ENCODE measurements around the gene ARHGAP6. TPM values are rescaled to one million over a fixed set of nuclear protein-coding genes. Genes with fewer than 3 reads are reported as not detected.

ARHGAP6 gene
- total and polyA plus RNA-seq, 2 experiments from 2014 or later = 0.26 to 0.59 TPM

DNA sequence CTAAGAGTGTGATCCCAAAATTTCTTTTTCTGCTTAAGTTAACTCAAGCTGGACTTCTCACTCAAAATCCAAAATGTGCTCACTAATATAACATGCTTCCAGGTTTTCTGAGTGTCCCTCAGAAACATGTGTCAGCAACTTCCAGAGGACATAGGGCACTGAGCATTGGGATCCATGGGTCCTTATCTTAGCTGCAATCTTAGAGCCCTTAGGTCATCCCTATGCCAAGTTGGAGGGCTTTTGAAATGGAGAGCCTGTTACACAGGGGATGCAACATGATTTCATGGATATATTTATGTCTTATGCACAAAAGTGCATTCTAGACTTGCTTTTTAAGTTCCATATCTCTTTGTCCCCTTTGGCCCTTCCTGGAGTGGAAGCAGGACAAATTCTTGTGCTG, 566.3 kb downstream of the ARHGAP6 start:
- Histone ChIP-seq H2AFZ (no peak overlapping the region), H4K20me1 (replicated peaks; ENCODE audit: insufficient read depth) (no peaks in the 10 kb centered on the region), H3K27ac (ENCODE audit: low read depth) (no peak overlapping the region), H3K4me1 (ENCODE audit: insufficient read depth) (no peaks in the 10 kb centered on the region), H3K79me2 (replicated peaks; ENCODE audit: insufficient read depth) (no peaks in the 10 kb centered on the region), H3K4me2 (no peak overlapping the region), H3K27me3 (ENCODE audit: insufficient read depth) (no peaks in the 10 kb centered on the region), H3K36me3 (ENCODE audit: insufficient read depth) (no peaks in the 10 kb centered on the region), H3K4me3 (no peak overlapping the region), H3F3A (replicated peaks; ENCODE audit: low read depth) (no peaks in the 10 kb centered on the region), H3K9me2 (ENCODE audit: insufficient read depth) (no peaks in the 10 kb centered on the region)
- Mint-ChIP-seq H3K27ac (no peak overlapping the region), H3K36me3 (ENCODE audit: low read depth) (no peaks in the 10 kb centered on the region), H3K4me3 (no peak overlapping the region), H3K27me3 (ENCODE audit: insufficient read depth, low read depth, poor library complexity) (peaks cover 4% of the 10 kb centered on the region), H3K9me3 (no peaks in the 10 kb centered on the region), H3K4me1 (peaks cover 8% of the 10 kb centered on the region)
- TF ChIP-seq CREB1 (CRISPR knock-in tag; IDR thresholded peaks at IDR 0.05; ENCODE audit: low read depth) (no peak), ZNF462 (CRISPR knock-in tag; IDR thresholded peaks at IDR 0.05) (no peak), EZH2 (IDR thresholded peaks at IDR 0.05; ENCODE audit: low read depth, unreplicated experiment) (no peak), ZNF114 (CRISPR knock-in tag; IDR thresholded peaks at IDR 0.05) (no peak)
- TF ChIP-seq, protein P1, sequence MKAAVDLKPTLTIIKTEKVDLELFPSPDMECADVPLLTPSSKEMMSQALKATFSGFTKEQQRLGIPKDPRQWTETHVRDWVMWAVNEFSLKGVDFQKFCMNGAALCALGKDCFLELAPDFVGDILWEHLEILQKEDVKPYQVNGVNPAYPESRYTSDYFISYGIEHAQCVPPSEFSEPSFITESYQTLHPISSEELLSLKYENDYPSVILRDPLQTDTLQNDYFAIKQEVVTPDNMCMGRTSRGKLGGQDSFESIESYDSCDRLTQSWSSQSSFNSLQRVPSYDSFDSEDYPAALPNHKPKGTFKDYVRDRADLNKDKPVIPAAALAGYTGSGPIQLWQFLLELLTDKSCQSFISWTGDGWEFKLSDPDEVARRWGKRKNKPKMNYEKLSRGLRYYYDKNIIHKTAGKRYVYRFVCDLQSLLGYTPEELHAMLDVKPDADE (IDR thresholded peaks at IDR 0.05) = no peak
- no peak for ATAC-seq
- DNase-seq (ENCODE audit: low spot score) = no peak

DNA sequence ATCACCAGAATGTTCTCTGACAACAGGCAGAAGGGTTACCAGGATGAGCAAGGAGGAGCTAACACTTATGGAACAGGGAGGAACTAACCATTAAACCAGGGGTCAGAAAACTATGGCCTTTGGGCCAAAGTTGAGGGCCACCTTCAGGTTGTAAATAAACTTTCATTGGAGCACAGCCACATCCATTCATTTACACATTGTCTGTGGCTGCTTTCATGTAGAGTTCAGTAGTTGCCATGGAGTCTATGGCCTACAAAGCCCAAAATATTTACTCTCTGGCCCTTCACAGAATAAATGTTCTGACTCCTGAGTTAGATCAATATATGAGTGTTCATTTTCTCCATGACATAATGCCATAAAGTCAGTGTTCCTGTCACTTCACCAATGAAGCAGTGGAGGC, 567.8 kb downstream of the ARHGAP6 start:
- Histone ChIP-seq H3F3A (replicated peaks; ENCODE audit: low read depth) (no peaks in the 10 kb centered on the region), H3K36me3 (ENCODE audit: insufficient read depth) (no peaks in the 10 kb centered on the region), H3K27ac (ENCODE audit: low read depth) (no peak overlapping the region), H3K27me3 (ENCODE audit: insufficient read depth) (no peaks in the 10 kb centered on the region), H4K20me1 (replicated peaks; ENCODE audit: insufficient read depth) (no peaks in the 10 kb centered on the region), H3K4me2 (no peak overlapping the region), H3K4me1 (ENCODE audit: insufficient read depth) (no peaks in the 10 kb centered on the region), H2AFZ (no peak overlapping the region), H3K79me2 (replicated peaks; ENCODE audit: insufficient read depth) (no peaks in the 10 kb centered on the region), H3K4me3 (no peak overlapping the region), H3K9me2 (ENCODE audit: insufficient read depth) (no peaks in the 10 kb centered on the region)
- no peak for ATAC-seq
- peaks cover 4% of the 10 kb centered on the region for H3K27me3 Mint-ChIP-seq (ENCODE audit: insufficient read depth, low read depth, poor library complexity)
- no peak overlapping the region for H3K4me3 Mint-ChIP-seq
- peaks cover 8% of the 10 kb centered on the region for H3K4me1 Mint-ChIP-seq
- H3K9me3 Mint-ChIP-seq = no peaks in the 10 kb centered on the region
- H3K27ac Mint-ChIP-seq = no peak overlapping the region
- DNase-seq (ENCODE audit: low spot score) = no peak
- no peaks in the 10 kb centered on the region for H3K36me3 Mint-ChIP-seq (ENCODE audit: low read depth)
- TF ChIP-seq ZNF331 (CRISPR knock-in tag; IDR thresholded peaks at IDR 0.05; ENCODE audit: low read depth) (no peak), EZH2 (IDR thresholded peaks at IDR 0.05; ENCODE audit: low read depth, unreplicated experiment) (no peak), NANOG (IDR thresholded peaks at IDR 0.05; ENCODE audit: borderline replicate concordance) (no peak), JUNB (IDR thresholded peaks at IDR 0.05; ENCODE audit: unreplicated experiment) (no peak), CREB1 (CRISPR knock-in tag; IDR thresholded peaks at IDR 0.05; ENCODE audit: low read depth) (no peak)
- TF ChIP-seq, protein P1 (IDR thresholded peaks at IDR 0.05) = no peak
- TF ChIP-seq, protein P2, sequence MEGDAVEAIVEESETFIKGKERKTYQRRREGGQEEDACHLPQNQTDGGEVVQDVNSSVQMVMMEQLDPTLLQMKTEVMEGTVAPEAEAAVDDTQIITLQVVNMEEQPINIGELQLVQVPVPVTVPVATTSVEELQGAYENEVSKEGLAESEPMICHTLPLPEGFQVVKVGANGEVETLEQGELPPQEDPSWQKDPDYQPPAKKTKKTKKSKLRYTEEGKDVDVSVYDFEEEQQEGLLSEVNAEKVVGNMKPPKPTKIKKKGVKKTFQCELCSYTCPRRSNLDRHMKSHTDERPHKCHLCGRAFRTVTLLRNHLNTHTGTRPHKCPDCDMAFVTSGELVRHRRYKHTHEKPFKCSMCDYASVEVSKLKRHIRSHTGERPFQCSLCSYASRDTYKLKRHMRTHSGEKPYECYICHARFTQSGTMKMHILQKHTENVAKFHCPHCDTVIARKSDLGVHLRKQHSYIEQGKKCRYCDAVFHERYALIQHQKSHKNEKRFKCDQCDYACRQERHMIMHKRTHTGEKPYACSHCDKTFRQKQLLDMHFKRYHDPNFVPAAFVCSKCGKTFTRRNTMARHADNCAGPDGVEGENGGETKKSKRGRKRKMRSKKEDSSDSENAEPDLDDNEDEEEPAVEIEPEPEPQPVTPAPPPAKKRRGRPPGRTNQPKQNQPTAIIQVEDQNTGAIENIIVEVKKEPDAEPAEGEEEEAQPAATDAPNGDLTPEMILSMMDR (conservative IDR thresholded peaks at IDR 0.05; ENCODE audit: low read depth in 2 of 2) = no peak
